ENCODE results near the gene CLIC5.

CLIC5 gene

DNA sequence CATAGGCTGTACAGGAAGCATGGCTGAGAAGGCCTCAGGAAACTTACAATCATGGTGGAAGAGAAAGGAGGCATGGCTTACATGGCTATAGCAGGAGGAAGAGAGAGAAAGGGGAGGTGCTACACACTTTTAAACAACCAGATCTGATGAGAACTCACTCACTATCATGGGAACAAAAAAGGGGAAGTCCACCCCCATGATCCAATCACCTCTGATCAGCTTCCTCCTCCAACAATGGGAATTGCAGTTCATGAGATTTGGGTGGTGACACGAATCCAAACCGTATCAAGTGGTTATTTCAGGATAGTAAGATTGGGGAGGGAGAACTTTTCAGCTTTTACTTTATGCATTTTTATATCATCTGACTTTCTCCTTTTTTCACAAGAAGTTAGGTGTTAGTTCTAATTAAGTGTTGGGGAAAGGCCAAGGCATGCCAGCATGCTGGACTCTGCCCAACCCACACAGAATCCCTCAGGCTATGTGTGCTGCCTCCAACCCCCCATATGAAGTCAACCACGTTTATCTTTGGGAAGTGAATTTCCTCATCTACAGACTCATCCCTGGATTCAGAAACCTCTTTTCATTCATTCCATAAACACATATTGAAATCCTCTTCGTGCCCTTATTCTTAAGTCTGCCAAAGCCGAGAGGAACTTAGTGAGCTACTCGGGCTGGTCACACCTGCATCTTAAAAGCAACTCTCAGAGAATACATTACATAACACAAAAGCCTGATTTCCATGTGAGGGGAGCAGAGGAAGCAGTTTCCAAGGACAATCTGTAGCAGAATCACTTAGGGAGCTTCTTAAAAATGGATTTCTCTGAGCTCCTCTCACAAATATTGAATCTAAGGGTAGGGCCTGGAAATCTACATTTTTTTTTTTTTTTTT lies 16.7 kb upstream of the CLIC5 start:
- DNase-seq = no peak

DNA sequence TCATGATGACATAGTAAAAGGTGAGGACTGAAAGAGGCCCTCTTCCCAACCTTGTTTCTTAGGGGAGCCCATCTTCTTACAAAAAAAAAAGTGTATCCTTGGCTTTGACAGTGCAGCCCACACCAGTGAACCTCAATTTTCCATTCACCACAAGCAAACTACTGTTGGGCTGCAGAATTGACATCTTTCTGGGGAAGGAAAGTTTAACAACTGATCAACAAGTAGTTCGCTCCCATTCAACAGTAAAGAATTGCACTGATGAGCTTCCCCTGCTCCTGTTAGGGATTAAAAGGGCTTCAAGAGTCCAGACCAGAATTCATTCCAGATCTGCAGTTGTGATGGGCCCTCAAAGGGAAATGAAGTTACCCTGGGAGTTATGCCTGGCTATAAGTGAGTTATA lies 13.9 kb upstream of the CLIC5 start:
- DNase-seq = no peak

DNA sequence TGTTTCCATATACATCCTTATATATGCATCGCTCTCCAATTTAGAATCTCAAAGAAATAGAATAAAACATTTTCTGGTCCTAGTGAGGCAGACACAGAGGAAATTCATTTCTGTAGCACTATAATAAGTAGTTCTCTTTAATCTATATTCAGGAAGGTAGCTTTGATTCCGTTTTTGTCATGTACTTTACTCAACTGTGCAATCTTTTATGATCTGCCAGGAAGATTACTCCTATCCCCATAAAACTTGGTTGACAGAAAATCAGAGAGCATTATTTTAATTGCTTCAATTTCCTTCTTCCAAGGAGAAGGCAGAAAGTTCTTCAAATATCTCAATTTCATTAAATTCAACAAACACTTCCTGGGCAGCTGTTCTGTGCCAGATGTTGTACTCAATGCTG lies 10.6 kb upstream of the CLIC5 start:
- no peak for DNase-seq

DNA sequence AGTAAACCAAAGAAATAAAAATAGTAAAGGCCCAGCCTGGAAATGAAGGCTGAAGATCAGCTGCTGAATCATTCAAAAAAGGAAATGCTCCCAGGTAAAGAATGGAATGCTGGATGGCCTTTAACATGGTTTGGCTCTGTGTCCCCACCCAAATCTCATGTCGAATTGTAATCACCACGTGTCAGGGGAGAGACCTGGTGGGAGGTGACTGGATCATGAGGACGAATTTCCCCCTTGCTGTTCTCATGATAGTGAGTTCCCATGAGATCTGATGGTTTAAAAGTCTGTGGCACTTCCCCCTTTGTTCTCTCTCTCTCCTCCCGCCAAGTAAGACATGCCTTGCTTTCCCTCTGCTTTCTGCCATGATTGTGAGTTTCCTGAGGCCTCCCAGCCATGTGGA lies 9.9 kb upstream of the CLIC5 start:
- no peak for DNase-seq

DNA sequence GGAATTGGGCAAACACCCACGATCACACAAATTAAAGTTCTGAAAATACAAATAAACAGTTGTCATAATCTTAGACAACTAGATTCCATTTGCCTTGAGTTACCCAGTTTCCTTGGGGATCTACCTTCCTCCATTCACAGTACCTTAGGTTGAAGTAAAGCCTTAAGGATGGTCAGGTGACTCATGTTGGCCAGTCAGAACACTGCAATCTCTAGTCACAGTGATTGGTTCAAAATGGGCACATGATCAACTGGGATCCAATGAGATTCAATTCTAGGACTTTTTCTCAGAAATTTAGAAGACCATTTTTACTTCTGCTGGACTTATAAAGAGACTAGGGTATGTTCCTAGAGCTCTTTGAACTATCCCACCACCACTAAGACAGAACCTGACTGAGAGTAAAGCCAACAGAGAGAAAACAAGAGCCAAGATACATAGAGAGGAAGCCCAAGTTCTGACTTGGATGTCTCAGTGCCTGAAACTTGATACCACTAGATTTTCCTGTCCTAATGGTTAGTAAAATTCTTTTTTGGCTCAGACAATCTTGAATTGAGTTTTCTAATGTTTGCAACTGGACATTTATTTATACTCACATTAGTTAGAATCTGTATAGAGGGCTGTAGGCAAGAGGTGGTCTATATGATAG lies 8.6 kb upstream of the CLIC5 start:
- no peak for DNase-seq

DNA sequence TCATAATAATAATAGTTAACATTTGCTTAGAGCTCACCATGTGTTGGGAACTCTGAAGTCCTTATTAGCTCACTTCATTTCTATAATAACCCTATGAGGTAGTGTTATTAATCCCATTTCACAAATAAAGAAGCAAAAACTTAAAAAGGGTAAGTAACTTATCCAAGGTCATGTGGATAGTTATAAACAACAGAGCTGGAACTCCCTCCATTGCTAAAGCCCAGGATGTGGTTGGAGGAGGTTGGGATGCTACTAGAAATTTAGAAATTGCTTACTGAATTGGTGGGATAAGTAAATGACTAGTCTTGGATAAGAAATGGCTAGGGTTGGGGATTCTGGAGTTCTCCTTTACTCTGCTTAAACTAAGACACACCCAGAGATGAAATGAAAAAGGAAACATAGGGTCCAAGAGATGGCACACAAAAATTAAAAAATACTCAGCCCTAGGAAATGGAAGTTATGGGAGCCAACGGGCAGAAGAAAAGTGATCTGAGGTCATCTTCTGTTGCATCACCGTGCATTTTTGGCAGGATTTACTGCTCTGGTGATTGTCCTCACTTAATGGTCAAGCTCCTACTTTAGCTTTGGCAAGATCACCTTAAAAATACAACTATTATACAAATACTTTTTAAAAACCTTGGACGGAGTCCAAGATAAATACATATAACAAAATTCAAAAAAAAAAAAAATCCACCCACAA lies 7.7 kb upstream of the CLIC5 start:
- DNase-seq = no peak

DNA sequence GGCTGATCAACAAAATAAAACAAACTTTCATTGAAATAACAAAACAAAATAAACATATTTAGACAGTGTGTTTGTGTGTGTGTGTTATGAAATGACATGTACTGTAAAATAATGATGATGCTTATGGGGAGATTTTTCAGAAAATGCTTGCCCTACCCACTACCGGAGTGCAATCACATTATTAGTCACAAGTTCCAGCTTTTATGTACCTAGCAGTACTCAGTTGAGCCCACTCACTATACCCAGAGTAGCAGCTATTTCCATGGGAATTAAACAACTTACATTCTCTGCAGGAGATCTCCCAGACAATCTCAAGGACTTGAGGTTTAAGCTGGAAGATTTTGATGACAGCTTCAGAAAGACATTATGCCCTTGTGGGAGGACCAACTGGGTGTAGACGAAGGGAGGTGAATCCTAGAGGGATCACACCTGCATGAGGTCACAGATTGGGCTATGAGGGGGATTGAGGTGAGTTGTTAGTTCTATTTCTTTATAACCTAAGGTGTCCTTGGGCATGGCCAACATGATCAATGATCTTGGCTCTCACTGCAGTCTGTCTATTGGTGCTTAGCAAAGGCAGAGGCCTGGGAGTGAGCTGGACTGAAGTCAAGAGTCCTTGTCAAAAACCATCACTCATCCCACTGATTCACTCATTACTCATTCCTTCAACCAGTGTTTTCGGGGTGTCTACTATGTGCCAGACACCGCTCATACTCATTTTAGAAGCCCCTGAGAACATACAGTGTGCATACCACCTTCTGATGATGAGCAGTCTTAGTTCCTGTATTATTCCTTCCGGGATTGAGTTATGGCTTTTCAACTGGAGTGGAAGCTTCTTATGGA lies 6.7 kb upstream of the CLIC5 start:
- DNase-seq = no peak

DNA sequence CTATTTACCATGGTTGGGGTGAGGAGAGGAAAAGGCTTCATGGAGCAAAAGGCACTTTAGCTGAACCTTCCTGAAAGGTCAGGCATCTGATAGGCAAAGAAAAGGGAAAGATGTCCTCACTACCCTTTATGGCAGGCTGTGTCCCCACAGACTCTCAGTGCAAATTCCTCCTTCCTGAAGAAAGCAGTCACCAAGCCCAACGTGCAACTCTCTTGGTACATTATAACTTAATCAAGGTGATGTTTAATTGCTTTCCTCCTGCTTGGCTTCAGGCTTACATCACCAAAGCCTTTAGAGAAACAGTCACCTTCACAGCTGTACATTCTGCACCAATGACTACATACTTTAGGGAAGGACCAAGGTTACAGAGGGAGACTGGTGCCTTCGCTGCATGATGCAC lies 2.1 kb upstream of the CLIC5 start:
- DNase-seq = no peak

DNA sequence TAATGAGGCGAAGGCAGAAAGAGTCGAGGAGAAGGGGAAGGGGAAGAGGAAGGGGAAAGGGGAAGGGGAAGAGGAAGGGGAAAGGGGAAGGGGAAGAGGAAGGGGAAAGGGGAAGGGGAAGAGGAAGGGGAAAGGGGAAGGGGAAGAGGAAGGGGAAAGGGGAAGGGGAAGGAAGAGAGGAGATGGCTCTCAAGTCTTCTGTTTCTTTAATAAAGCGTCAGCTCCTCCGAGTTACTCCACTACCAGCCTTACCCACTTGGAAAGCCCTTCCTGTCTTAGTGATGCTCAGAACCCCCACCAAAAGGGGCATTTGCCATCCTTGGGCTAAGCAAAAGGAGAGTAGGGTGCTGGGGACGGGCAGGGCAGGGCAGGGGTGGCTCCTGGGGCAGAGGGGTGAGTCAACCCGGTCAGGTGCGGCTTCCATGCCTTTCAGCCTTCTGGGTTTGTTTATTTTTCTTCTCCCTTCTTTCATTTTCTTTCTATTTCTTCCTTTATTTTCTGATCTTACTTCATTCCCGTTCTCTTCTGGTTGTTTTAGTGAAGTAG lies 476 bp upstream of the CLIC5 start:
- DNase-seq = no peak

DNA sequence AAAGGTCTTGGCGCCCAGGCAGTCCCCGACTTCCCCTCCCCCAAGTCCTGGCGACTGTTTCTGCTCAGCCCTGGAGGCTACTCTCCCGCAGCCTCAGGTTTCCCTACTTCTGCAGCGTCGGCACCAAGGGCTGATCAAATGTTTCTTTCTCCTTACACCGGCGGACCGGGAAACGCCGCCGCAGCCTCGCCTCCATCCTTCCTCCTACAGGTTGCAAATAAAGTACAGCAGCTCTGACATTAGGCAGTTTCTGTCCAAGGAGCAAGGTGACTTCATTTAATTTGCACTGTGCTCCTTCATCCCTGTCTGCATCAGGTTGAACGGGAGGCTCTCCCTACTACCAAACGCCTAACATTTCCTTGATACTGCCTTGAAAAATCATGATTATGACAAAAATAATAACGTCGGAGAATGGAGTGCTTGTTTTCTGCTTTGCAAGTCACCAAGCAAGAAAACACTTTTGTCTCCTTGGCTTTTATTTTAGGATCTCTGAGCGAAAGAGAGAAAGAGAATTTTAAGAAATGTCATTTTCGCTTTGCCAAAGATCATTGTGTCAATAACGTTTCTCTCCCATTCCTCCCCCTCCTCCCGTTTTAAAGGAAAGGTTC lies 1.0 kb downstream of the CLIC5 start:
- peak; percentile 81 for DNase-seq

DNA sequence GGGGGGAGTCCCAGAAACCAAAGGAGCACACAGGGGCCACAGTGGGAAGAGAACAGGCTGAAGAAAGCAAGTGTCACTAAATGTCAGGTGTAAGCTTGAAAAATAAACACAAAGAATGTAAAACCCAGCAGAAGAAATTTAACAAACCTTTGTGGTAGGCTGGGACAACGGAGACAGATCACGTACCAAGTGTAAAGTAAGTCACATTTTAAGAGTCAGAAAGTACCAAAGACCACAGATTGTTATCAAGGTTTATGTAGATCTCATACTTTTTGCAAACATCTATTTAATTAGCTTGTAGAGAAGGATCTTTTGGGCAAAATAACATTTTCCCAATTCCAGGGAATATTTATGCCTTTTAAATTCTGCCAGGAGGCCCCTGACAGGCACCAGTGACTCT lies 1.6 kb downstream of the CLIC5 start:
- DNase-seq = no peak

DNA sequence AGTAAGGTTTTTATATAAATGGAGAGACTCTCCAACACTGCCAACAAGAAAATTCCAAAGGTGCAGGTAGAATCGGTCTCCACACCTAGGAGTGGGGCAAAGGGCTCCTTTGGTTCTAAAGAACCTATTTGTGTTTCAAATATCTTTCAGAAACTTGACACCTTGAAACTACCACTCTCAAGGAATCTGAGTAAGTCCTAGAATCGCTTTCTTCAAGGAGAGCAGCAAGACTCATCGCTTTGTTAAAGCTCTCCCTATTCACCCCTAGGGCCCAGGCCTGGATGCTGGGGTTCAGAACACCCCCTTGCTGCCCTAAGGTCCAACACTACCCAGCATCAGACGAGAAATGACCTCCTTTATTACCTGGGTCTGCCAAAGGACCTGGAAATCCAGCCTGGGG lies 2.0 kb downstream of the CLIC5 start:
- no peak for DNase-seq

DNA sequence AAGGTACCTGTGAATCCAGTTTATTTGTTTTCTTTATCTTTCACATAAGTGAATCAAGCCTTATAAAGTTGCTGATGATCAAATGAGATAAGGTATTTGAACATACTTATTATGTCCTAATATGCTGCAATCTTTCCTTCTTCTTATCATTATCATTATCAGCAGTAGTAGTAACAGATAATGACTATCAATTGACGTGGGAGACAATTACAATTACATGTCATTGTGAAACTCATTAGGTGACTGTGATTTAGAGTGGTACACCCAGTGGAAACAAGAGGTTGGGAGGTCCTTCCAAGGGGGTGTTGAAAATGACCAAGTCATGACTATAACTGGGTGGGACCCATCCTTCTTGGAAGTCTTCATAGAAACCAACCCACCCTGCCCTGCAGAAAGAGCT lies 2.8 kb downstream of the CLIC5 start:
- DNase-seq = no peak

DNA sequence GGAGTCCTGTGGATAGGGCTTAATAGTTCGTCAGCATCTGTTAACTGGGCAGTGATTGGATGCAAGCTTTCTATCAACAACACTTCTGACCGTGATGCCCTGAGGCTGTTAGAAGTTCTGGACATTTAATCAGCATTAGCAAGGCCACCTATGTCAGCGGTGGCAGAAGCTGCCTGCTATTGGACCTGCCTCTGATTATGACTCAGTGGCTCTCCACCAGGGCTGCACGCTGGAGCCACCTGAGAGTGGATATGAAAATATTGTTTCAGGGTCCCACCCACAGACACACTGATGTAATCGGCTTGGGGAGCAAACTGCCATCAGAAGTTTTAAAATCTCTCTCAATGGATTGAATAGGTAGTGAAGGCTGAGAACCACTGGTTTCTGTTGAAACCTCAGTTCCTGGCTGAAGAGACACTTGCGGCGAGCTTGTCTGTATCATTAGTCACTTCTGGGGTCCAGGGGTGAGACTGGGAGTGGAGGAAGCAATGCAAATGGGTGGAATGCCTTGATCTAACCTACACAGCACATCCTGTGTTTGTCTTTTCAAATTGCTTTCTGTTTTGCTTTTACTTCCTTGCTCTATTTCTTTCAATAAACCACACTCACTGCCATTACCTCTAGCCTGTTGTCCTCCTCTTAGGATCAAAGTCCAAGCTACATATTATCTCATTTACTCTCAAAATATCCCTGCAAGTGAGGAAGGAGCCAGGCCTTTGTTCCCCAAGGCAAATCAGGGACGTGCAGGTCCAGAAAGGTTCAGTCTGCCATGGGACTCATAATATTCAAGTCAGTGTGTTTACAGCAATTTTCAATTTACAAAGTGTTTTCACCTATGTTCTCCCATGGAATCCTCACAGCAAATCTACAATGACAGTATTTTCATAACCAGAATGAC lies 4.2 kb downstream of the CLIC5 start:
- peak; percentile 77 for DNase-seq

DNA sequence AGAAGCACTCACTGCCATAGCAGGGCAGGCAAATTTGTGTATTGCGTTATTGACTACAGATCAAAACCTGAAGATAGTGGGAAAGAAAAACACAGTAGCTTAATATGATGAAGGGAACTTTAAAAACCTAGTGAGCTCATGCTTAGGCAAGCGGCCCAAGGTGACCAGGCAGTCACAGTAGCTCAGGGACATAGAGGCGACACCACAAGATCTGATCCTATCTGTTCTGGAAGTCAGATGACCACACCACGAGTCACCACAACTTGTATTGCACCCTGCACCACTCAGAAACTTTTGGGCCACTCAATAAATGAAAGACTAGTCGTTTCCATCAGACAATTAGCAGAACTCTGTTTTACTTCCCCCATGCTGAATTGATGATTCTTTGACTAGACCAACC lies 4.9 kb downstream of the CLIC5 start:
- peak; percentile 70 for DNase-seq

DNA sequence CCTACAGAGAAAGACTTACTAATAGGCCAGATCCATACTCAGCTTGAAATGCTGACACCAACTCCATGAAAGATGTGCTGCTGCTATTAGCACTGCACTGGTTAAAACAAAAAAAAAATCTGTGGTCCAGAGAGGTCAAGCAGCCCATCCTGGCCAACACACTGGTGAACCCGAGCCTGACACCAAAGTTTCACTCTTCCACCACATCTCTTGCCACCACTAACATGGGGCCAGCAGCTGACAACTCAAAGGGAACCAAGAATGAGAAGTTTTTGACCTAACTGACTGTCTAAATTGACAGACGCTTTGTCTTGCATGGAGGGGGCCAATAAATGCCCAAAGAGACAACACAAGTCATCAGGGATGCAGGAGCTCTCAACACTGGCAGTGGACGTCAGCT lies 5.4 kb downstream of the CLIC5 start:
- DNase-seq = no peak

DNA sequence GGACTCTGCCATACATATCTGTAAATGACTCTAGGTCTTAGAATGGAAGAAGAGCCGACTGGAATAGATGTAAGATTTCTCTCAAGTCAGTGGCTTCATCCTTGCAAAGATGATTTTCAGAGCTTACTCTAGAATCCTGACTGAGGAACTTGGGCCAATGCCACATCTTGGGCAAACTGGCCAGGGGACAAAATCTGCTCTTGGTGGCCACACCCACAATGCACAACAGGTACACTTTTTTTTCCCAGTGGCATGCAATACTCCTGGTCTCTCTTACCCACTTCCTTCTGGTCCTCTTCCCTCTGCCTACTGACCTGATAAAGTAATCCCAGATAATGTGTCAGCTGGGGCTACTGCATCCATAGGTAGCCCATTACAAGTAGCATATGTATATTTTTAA lies 13.4 kb downstream of the CLIC5 start:
- no peak for DNase-seq

DNA sequence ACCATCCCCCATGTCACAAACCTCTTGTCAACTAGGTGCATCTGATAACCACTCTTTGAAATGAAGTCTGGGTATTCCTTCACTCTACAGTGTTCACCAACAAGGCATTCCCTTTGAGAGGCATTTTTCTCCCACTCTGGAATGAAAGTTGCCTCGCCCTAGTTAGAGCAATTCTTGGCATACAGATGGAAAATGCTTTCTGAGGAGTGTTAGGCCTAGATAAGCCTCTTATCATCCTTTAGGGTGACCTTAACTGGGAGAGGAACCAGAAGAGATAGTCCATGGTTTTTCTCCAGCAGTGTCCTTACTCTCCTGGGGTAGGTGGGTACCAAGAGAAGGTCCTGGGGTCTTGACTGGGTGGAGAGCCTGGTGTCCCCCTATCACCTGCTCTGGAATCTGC lies 14.8 kb downstream of the CLIC5 start:
- no peak for DNase-seq

DNA sequence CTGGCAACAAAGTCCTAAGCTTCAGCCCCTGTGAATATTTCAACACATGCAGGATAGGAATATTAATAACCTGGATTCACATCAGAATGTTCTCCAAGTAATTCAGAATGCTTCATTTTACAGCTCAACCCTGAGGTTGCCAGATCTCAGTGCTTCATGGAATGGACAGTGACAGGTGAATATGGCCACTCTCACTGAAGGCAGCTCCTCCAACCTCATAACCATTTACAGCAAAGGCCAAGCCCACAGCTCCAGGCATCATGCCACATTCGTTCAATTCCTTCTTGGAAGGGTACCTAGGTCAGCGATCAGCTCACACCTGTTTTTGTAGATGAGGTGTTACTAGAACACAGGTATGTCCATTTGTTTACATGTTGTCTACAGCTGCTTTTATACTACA lies 17.1 kb downstream of the CLIC5 start:
- no peak for DNase-seq

DNA sequence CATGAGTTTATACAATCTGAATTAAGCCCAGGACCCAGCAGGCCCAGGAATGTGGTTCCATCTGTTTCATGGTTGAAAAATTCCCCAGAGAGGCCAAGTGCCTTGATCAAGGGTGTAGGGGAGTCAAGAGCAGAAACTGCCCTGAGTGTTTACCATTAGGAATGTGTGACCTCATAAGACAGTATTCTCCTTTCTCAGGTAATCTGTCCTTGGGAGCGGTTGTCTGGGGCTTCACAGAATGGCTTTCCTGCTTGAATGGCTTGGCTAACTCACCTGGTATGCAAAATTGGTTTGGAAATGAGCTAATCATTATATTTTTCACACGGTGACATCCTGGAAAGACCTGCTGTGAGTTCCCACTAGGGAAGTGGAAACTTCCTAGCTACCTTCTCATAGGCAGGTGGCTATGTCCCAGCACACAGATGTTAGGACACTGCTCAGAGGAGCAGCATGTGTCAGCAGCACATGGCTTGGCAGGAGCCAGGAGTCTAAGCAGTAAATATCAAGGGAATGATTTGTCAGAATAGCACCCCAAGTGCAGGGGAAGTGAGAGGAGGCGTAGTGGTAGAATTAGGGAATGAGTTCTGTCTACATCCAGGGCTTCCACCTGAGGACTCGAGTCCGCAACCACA lies 17.7 kb downstream of the CLIC5 start:
- DNase-seq = peak; percentile 63

DNA sequence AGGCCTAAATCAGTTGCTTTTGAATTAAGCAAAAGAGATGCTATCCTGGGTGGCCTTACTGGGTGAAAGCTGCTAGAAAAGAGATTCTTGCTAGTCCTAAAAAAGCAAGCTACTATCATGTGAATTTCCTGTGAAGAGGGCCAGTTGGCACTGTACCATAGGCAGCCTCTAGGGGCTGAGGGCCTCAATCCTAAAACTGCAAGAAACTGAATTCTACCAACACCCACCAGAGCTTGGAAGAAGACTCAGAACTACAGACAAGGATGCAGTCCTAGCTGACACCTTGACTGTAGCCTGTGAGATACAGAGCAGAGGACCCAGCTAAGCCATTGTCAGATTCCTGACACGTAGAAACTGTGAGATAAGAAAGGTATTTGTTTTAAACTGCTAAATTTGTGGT lies 24.5 kb downstream of the CLIC5 start:
- no peak for DNase-seq

Data from islet precursor cell (in vitro differentiated cells).